GM23338 (cell line): ENCODE measurements around the gene PLCH2.

ENCODE experiments used
- CTCF ChIP-seq, 2 experiments: fragments of 200-600 bp in 1 of 2; sonication (generic) in 1 of 2; conservative IDR thresholded peaks; 2 replicates each; pipeline versions ENCODE4 v1.5.1 to v1.6.1; 2016 to 2017; ENCODE audit warnings: antibody characterized with exemption in 2 of 2, low read depth in 2 of 2, mild to moderate bottlenecking in 2 of 2, moderate library complexity in 1 of 2
- POLR2AphosphoS5 ChIP-seq: IDR thresholded peaks from 2 replicates; pipeline ENCODE4 v1.6.1; 2016; ENCODE audit warnings: antibody characterized with exemption, low read depth

GRCh38 chr1:2449636-2450454 lies 26.2 kb upstream of the PLCH2 start:
- TF ChIP-seq CTCF (conservative IDR thresholded peaks at IDR 0.05; ENCODE audit: low read depth in 2 of 2) (no peak), POLR2AphosphoS5 (no peak)
